SK-N-SH treated with all-trans-retinoic acid at 6 μM for 48 hours (cell line): ENCODE results near the gene IGLL5.

Experiments used
- ATAC-seq: fragments of 200-7000 bp; cut with Tn5 transposase; 3 replicates; pipeline ENCODE4 v1.9.1; 2020; ENCODE audit warnings: mild to moderate bottlenecking, moderate library complexity
- ARNTL ChIP-seq: fragments of 450-650 bp; formaldehyde crosslinking; IDR thresholded peaks from 2 replicates; pipeline ENCODE4 v1.5.0; 2020; ENCODE audit warnings: low read depth, mild to moderate bottlenecking, moderate library complexity, borderline replicate concordance
- BACH2 ChIP-seq: fragments of 250-450 bp; sonication (Bioruptor Pico); IDR thresholded peaks from 2 replicates; pipeline ENCODE4 v1.9.0; 2021; ENCODE audit warnings: mild to moderate bottlenecking, borderline replicate concordance
- CREB5 ChIP-seq: fragments of 250-450 bp; sonication (Bioruptor Pico); IDR thresholded peaks from 2 replicates; pipeline ENCODE4 v1.5.1; 2020; ENCODE audit warnings: low read depth, mild to moderate bottlenecking, moderate library complexity
- CSDC2 ChIP-seq: fragments of 250-450 bp; sonication (Bioruptor Pico); IDR thresholded peaks from 2 replicates; pipeline ENCODE4 v1.5.0; 2020; ENCODE audit warnings: mild to moderate bottlenecking, moderate library complexity
- ESRRG ChIP-seq: fragments of 250-450 bp; sonication (Bioruptor Pico); IDR thresholded peaks from 2 replicates; pipeline ENCODE4 v1.6.1; 2021; ENCODE audit warnings: mild to moderate bottlenecking
- GLIS3 ChIP-seq: fragments of 250-450 bp; sonication (Bioruptor Pico); IDR thresholded peaks from 2 replicates; pipeline ENCODE4 v1.5.0; 2020; ENCODE audit warnings: mild to moderate bottlenecking, moderate library complexity
- ISL1 ChIP-seq: fragments of 250-450 bp; sonication (Bioruptor Pico); IDR thresholded peaks from 2 replicates; pipeline ENCODE4 v2.1.2; 2022; ENCODE audit warnings: mild to moderate bottlenecking, moderate library complexity
- OSR1 ChIP-seq: fragments of 250-450 bp; sonication (Bioruptor Pico); IDR thresholded peaks from 2 replicates; pipeline ENCODE4 v1.8.0; 2022; ENCODE audit warnings: moderate library complexity, mild to moderate bottlenecking, inconsistent platforms
- PPARA ChIP-seq: fragments of 250-450 bp; sonication (Bioruptor Pico); IDR thresholded peaks from 2 replicates; pipeline ENCODE4 v1.5.0; 2020; ENCODE audit warnings: mild to moderate bottlenecking, borderline replicate concordance
- RARB ChIP-seq: fragments of 250-450 bp; sonication (Bioruptor Pico); IDR thresholded peaks from 2 replicates; pipeline ENCODE4 v1.8.0; 2021; ENCODE audit warnings: mild to moderate bottlenecking, moderate library complexity
- SNAI2 ChIP-seq: fragments of 250-450 bp; sonication (Bioruptor Pico); IDR thresholded peaks from 2 replicates; pipeline ENCODE4 v1.5.0; 2020; ENCODE audit warnings: mild to moderate bottlenecking, moderate library complexity
- TCF4 ChIP-seq: fragments of 250-450 bp; sonication (Bioruptor Pico); IDR thresholded peaks from 2 replicates; pipeline ENCODE4 v1.8.0; 2021; ENCODE audit warnings: mild to moderate bottlenecking, moderate library complexity, borderline replicate concordance
- TOX ChIP-seq: fragments of 250-450 bp; sonication (Bioruptor Pico); IDR thresholded peaks from 2 replicates; pipeline ENCODE4 v1.8.0; 2021; ENCODE audit warnings: mild to moderate bottlenecking, moderate library complexity, borderline replicate concordance
- TSHZ2 ChIP-seq: fragments of 250-450 bp; sonication (Bioruptor Pico); IDR thresholded peaks from 2 replicates; pipeline ENCODE4 v1.5.0; 2020; ENCODE audit warnings: mild to moderate bottlenecking, moderate library complexity
- ZC3H10 ChIP-seq: fragments of 250-450 bp; sonication (Bioruptor Pico); IDR thresholded peaks from 2 replicates; pipeline ENCODE4 v1.5.1; 2021; ENCODE audit warnings: mild to moderate bottlenecking, moderate library complexity
- ZFP30 ChIP-seq: fragments of 450-650 bp; formaldehyde crosslinking; IDR thresholded peaks from 2 replicates; pipeline ENCODE4 v1.5.0; 2022; ENCODE audit warnings: mild to moderate bottlenecking, moderate library complexity
- ZNF565 ChIP-seq: fragments of 450-650 bp; formaldehyde crosslinking; conservative IDR thresholded peaks from 2 replicates; pipeline ENCODE4 v1.5.0; 2020; ENCODE audit warnings: low read depth, mild to moderate bottlenecking, moderate library complexity
- ZNF70 ChIP-seq: fragments of 450-650 bp; formaldehyde crosslinking; IDR thresholded peaks from 2 replicates; pipeline ENCODE4 v1.5.0; 2020; ENCODE audit warnings: mild to moderate bottlenecking, moderate library complexity
- ZNF8 ChIP-seq: fragments of 450-650 bp; formaldehyde crosslinking; IDR thresholded peaks from 2 replicates; pipeline ENCODE4 v1.5.0; 2020; ENCODE audit warnings: mild to moderate bottlenecking, moderate library complexity
- TF ChIP-seq, protein P1 (sequence below): fragments of 250-450 bp; sonication (Bioruptor Pico); IDR thresholded peaks from 2 replicates; pipeline ENCODE4 v1.5.1; 2021; ENCODE audit warnings: mild to moderate bottlenecking, moderate library complexity
- TF ChIP-seq, protein P2 (sequence below): fragments of 250-450 bp; sonication (Bioruptor Pico); IDR thresholded peaks from 2 replicates; pipeline ENCODE4 v1.8.0; 2020; ENCODE audit warnings: mild to moderate bottlenecking, moderate library complexity, borderline replicate concordance

Gene IGLL5

DNA sequence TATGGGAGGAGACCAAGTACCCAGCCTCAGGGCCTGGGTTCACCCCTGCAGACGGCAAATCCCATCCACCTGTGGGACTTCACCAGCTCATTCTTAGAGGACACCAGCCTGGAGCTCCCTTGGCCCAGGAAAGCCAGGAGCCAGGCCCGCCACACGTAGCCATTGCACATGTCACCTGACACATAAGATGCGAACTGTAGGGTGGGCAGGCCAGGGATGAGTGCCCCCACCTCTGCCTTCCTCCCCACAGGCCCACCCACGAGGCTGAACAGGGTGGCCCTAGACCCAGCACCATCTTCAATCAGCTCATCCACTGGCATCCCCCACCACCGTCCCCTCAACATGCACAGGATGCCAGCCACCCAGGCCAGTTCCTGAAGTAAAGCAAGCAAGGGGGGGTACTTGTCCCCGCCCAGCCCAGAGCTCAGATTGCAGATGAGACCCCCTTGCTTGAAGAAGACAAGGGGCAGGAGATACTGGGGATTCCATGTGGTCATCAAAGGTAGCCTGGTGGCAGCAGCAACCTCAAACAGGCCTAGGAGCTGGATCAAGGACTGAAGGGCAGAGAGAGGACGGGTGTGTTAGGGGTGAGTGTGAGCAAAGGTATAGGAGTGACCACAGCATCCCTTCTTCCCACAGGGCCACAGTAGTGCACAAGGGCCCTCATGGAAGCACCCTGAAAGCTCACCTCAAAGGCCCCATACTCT is 45.6 kb downstream of the IGLL5 start:
- no peak for ATAC-seq
- TF ChIP-seq OSR1 (no peak), ZFP30 (no peak), ZC3H10 (CRISPR knock-in tag) (no peak), RARB (CRISPR knock-in tag) (no peak), CSDC2 (CRISPR knock-in tag) (no peak), BACH2 (CRISPR knock-in tag) (no peak)
- TF ChIP-seq, all 23 proteins: peak for 0

DNA sequence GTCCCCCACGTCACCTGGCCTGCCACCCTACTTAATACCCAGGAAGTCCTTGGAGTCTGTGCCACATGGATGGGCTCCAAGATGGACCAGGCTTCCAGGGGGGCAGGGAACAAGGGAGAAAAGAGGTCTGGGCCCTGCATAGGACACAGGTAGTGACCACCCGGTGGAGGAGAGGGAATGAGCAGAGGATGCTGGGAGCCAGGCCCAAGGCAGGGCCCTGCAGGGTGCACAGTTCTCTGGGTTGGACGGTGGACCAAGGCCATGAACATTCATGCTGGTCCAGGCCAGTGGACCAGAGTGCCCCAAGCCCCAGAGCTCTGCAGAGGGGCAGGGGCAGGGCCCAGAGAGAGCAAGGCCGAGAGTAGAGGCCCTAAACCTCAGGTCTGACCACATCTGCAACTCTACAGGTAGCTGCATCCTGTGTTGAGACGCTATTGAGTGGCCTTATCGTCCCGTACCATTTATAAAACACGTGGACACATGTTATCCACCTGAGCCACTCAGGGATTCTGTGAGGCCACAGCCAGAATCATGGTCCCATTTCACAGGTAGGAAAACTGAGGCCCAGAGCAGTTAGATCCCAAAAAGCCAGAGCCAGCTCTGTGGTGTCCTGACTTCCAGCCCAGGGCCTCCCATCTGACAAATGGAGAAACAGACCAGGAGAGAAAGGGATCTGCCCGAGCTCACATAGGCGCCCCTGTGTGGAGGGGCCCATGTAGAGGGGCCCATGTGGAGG is 46.4 kb downstream of the IGLL5 start:
- no peak for ATAC-seq
- no peak for TF ChIP-seq ZC3H10 (CRISPR knock-in tag)

DNA sequence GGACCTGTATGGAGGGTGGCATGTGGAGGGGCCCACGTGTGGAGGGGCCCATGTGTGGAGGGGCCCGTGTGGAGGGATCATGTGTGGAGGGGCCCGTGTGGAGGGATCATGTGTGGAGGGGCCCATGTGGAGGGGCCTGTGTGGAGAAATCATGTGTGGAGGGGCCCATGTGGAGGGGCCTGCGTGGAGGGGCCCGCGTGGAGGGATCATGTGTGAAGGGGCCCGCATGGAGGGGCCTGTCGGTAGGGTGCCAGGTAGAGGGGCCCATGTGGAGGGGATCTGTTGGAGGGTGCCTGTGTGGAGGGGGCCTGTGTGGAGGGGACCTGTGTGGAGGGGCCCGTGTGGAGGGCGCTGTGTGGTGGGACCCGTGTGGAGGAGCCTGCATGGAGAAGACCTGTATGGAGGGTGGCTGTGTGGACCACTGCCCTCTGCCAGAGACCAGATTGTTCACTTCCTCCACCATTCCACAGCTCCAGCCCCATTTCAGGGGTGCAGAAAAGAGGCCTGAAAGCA is 47.0 kb downstream of the IGLL5 start:
- no peak for ATAC-seq
- TF ChIP-seq ARNTL (CRISPR knock-in tag), result no peak
- TF ChIP-seq ZNF8, result no peak
- TF ChIP-seq OSR1, result no peak
- TF ChIP-seq TOX (CRISPR knock-in tag), result no peak
- TF ChIP-seq, protein P1, sequence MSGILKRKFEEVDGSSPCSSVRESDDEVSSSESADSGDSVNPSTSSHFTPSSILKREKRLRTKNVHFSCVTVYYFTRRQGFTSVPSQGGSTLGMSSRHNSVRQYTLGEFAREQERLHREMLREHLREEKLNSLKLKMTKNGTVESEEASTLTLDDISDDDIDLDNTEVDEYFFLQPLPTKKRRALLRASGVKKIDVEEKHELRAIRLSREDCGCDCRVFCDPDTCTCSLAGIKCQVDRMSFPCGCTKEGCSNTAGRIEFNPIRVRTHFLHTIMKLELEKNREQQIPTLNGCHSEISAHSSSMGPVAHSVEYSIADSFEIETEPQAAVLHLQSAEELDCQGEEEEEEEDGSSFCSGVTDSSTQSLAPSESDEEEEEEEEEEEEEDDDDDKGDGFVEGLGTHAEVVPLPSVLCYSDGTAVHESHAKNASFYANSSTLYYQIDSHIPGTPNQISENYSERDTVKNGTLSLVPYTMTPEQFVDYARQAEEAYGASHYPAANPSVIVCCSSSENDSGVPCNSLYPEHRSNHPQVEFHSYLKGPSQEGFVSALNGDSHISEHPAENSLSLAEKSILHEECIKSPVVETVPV (CRISPR knock-in tag), result no peak
- TF ChIP-seq RARB (CRISPR knock-in tag), result no peak

DNA sequence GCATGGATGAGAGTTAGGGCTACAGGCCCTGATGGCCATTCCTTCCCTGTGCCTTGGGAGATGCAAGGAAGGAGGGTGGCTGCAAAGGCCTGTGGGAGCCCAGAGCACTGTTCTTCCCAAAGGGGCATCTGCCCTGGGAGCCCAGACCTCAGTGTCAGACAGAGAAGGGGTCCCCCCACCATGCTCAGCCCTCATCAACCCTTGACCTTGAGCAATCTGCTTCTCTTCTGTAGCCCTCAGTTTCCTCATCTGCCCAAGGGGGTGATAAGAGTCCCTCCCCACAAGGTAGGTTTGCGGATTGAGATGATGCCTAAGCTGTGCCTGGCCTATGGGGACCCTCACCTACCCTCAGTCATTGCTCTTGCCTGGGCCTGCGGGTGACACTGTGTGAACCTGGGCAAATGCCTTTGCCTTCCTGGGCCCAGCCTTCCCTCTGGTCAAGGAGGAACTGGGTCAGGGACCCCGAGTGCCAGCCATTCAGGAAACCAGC is 47.5 kb downstream of the IGLL5 start:
- no peak for ATAC-seq
- TF ChIP-seq OSR1 (no peak), TCF4 (CRISPR knock-in tag) (no peak), CREB5 (CRISPR knock-in tag) (no peak), SNAI2 (CRISPR knock-in tag) (no peak), ZNF70 (CRISPR knock-in tag) (no peak), ZNF8 (no peak), ZC3H10 (CRISPR knock-in tag) (no peak), ISL1 (no peak), TSHZ2 (CRISPR knock-in tag) (no peak), ZFP30 (no peak), ZNF565 (CRISPR knock-in tag) (no peak), ESRRG (CRISPR knock-in tag) (no peak), GLIS3 (CRISPR knock-in tag) (no peak), RARB (CRISPR knock-in tag) (no peak), PPARA (CRISPR knock-in tag) (no peak)
- TF ChIP-seq, protein P1 (CRISPR knock-in tag), result no peak
- TF ChIP-seq, protein P2, sequence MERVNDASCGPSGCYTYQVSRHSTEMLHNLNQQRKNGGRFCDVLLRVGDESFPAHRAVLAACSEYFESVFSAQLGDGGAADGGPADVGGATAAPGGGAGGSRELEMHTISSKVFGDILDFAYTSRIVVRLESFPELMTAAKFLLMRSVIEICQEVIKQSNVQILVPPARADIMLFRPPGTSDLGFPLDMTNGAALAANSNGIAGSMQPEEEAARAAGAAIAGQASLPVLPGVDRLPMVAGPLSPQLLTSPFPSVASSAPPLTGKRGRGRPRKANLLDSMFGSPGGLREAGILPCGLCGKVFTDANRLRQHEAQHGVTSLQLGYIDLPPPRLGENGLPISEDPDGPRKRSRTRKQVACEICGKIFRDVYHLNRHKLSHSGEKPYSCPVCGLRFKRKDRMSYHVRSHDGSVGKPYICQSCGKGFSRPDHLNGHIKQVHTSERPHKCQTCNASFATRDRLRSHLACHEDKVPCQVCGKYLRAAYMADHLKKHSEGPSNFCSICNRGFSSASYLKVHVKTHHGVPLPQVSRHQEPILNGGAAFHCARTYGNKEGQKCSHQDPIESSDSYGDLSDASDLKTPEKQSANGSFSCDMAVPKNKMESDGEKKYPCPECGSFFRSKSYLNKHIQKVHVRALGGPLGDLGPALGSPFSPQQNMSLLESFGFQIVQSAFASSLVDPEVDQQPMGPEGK (CRISPR knock-in tag), result no peak
- TF ChIP-seq, all 23 proteins: peak for 0
